Mucosa of stomach (tissue), 1 donor: ENCODE measurements around the gene GTF3C5.
"Not testable (repeated sequence)": the region's sequence is repeated elsewhere in the genome, so short reads cannot be mapped to it uniquely, and the experiment has no call there.

ENCODE experiments used
- H3K27me3 ChIP-seq: one replicate; pipeline ENCODE4 v1.7.0; 2013; ENCODE audit warnings: mild to moderate bottlenecking, low read length; ENCODE audit not compliant: control insufficient read depth, insufficient read depth
- H3K36me3 ChIP-seq: one replicate; pipeline ENCODE4 v1.7.0; 2013; ENCODE audit warnings: low read length; ENCODE audit not compliant: control insufficient read depth, insufficient read depth
- H3K4me1 ChIP-seq: one replicate; pipeline ENCODE4 v1.7.0; 2013; ENCODE audit warnings: mild to moderate bottlenecking, low read length; ENCODE audit not compliant: control insufficient read depth, insufficient read depth
- H3K4me3 ChIP-seq: one replicate; pipeline ENCODE4 v1.7.0; 2013; ENCODE audit warnings: low read length
- H3K9ac ChIP-seq: one replicate; pipeline ENCODE4 v1.7.0; 2013; ENCODE audit warnings: mild to moderate bottlenecking, low read length, moderate library complexity
- H3K9me3 ChIP-seq: one replicate; pipeline ENCODE4 v1.7.0; 2013; ENCODE audit warnings: mild to moderate bottlenecking, low read length, moderate library complexity; ENCODE audit not compliant: control insufficient read depth
- donor health status: Pancreatic carcinoma.

The GTF3C5 gene

GRCh38 chr9:132989414-132989996 is 41.3 kb upstream of the GTF3C5 start:
- Histone ChIP-seq H3K4me1 (peaks cover 14% of the 10 kb centered on the region), H3K36me3 (no peaks in the 10 kb centered on the region), H3K27me3 (peaks cover 20% of the 10 kb centered on the region), H3K9ac (no peak overlapping the region), H3K4me3 (no peak overlapping the region), H3K9me3 (no peaks in the 10 kb centered on the region)

GRCh38 chr9:132989998-132990557 is 40.7 kb upstream of the GTF3C5 start:
- not testable (repeated sequence) for H3K9ac ChIP-seq, H3K9me3 ChIP-seq, H3K36me3 ChIP-seq, H3K4me3 ChIP-seq
- peaks cover 20% of the 10 kb centered on the region for H3K27me3 ChIP-seq
- H3K4me1 ChIP-seq = peaks cover 19% of the 10 kb centered on the region

- Histone ChIP-seq H3K4me3 (no peak overlapping the region), H3K9me3 (no peaks in the 10 kb centered on the region), H3K27me3 (peaks cover 20% of the 10 kb centered on the region), H3K4me1 (peaks cover 22% of the 10 kb centered on the region), H3K9ac (no peak overlapping the region), H3K36me3 (no peaks in the 10 kb centered on the region)
Measured at GRCh38 chr9:132990781-132991180, 40.0 kb upstream of the GTF3C5 start.

- H3K9me3 ChIP-seq = no peaks in the 10 kb centered on the region
- H3K4me1 ChIP-seq = peaks cover 22% of the 10 kb centered on the region
- H3K4me3 ChIP-seq = no peak overlapping the region
- no peak overlapping the region for H3K9ac ChIP-seq
- peaks cover 20% of the 10 kb centered on the region for H3K27me3 ChIP-seq
- H3K36me3 ChIP-seq = no peaks in the 10 kb centered on the region
Measured at GRCh38 chr9:132991351-132992300, 39.2 kb upstream of the GTF3C5 start.

GRCh38 chr9:132993511-132993939 is 37.3 kb upstream of the GTF3C5 start:
- H3K27me3 ChIP-seq = peaks cover 16% of the 10 kb centered on the region
- peaks cover 22% of the 10 kb centered on the region for H3K4me1 ChIP-seq
- no peak overlapping the region for H3K4me3 ChIP-seq
- H3K9me3 ChIP-seq = no peaks in the 10 kb centered on the region
- no peaks in the 10 kb centered on the region for H3K36me3 ChIP-seq
- H3K9ac ChIP-seq = no peak overlapping the region

GRCh38 chr9:132994410-132995120 is 36.2 kb upstream of the GTF3C5 start:
- Histone ChIP-seq H3K27me3 (peaks cover 14% of the 10 kb centered on the region), H3K9me3 (no peaks in the 10 kb centered on the region), H3K4me3 (no peak overlapping the region), H3K36me3 (no peaks in the 10 kb centered on the region), H3K9ac (no peak overlapping the region), H3K4me1 (peaks cover 22% of the 10 kb centered on the region)

- peaks cover 19% of the 10 kb centered on the region for H3K27me3 ChIP-seq
- no peak overlapping the region for H3K4me3 ChIP-seq
- H3K4me1 ChIP-seq = peaks cover 22% of the 10 kb centered on the region
- no peaks in the 10 kb centered on the region for H3K9me3 ChIP-seq
- H3K9ac ChIP-seq = no peak overlapping the region
- no peaks in the 10 kb centered on the region for H3K36me3 ChIP-seq
Measured at GRCh38 chr9:132995121-132995420, 35.7 kb upstream of the GTF3C5 start.

GRCh38 chr9:132995879-132996278 is 34.9 kb upstream of the GTF3C5 start:
- Histone ChIP-seq H3K4me1 (peaks cover 22% of the 10 kb centered on the region), H3K9ac (no peak overlapping the region), H3K9me3 (no peaks in the 10 kb centered on the region), H3K27me3 (peaks cover 21% of the 10 kb centered on the region), H3K36me3 (no peaks in the 10 kb centered on the region), H3K4me3 (no peak overlapping the region)

- H3K9ac ChIP-seq = no peak overlapping the region
- H3K4me3 ChIP-seq = no peak overlapping the region
- H3K9me3 ChIP-seq = no peaks in the 10 kb centered on the region
- peaks cover 22% of the 10 kb centered on the region for H3K4me1 ChIP-seq
- H3K27me3 ChIP-seq = peaks cover 16% of the 10 kb centered on the region
- H3K36me3 ChIP-seq = no peaks in the 10 kb centered on the region
Measured at GRCh38 chr9:132996526-132996925, 34.3 kb upstream of the GTF3C5 start.

GRCh38 chr9:132997591-132997990 is 33.2 kb upstream of the GTF3C5 start:
- H3K36me3 ChIP-seq = no peaks in the 10 kb centered on the region
- H3K27me3 ChIP-seq = peaks cover 16% of the 10 kb centered on the region
- H3K4me3 ChIP-seq = no peak overlapping the region
- no peaks in the 10 kb centered on the region for H3K9me3 ChIP-seq
- no peak overlapping the region for H3K9ac ChIP-seq
- H3K4me1 ChIP-seq = peaks cover 22% of the 10 kb centered on the region

- Histone ChIP-seq H3K27me3 (peaks cover 21% of the 10 kb centered on the region), H3K4me1 (peaks cover 21% of the 10 kb centered on the region)
- H3K36me3 ChIP-seq, H3K9ac ChIP-seq, H3K4me3 ChIP-seq, H3K9me3 ChIP-seq: not testable (repeated sequence)
Measured at GRCh38 chr9:132998221-132998620, 32.6 kb upstream of the GTF3C5 start.
